GM21528 (cell line): ENCODE measurements around the gene SORCS2.

Experiments used
- ATAC-seq: cut with Tn5 transposase; IDR thresholded peaks from one replicate; pipeline ENCODE4 v1.9.1; 2021; ENCODE audit warnings: mild to moderate bottlenecking, moderate library complexity; ENCODE audit not compliant: unreplicated experiment, low FRiP score

Gene SORCS2

GRCh38 chr4:7631288-7632014 lies 439.1 kb downstream of the SORCS2 start:
- ATAC-seq: no peak

- ATAC-seq: no peak
These were observed 440.0 kb downstream of the SORCS2 start for GRCh38 chr4:7632341-7632740.

GRCh38 chr4:7632971-7633370 lies 440.6 kb downstream of the SORCS2 start:
- ATAC-seq: no peak

GRCh38 chr4:7634661-7635251 lies 442.4 kb downstream of the SORCS2 start:
- no peak for ATAC-seq

GRCh38 chr4:7635445-7636239 lies 443.3 kb downstream of the SORCS2 start:
- no peak for ATAC-seq

GRCh38 chr4:7636240-7636508 lies 443.8 kb downstream of the SORCS2 start:
- no peak for ATAC-seq

GRCh38 chr4:7637139-7637538 lies 444.8 kb downstream of the SORCS2 start:
- ATAC-seq: no peak

- ATAC-seq: no peak
These were observed 445.6 kb downstream of the SORCS2 start for GRCh38 chr4:7637971-7638370.

GRCh38 chr4:7638489-7638888 lies 446.2 kb downstream of the SORCS2 start:
- no peak for ATAC-seq

- no peak for ATAC-seq
These were observed 446.8 kb downstream of the SORCS2 start for GRCh38 chr4:7638984-7639789.

GRCh38 chr4:7640136-7640535 lies 447.8 kb downstream of the SORCS2 start:
- ATAC-seq: no peak

GRCh38 chr4:7641712-7642111 lies 449.4 kb downstream of the SORCS2 start:
- ATAC-seq: no peak

- no peak for ATAC-seq
These were observed 450.6 kb downstream of the SORCS2 start for GRCh38 chr4:7642741-7643458.

- no peak for ATAC-seq
These were observed 452.8 kb downstream of the SORCS2 start for GRCh38 chr4:7645158-7645557.

- no peak for ATAC-seq
These were observed 453.6 kb downstream of the SORCS2 start for GRCh38 chr4:7645956-7646355.

GRCh38 chr4:7646384-7647061 lies 454.2 kb downstream of the SORCS2 start:
- no peak for ATAC-seq

GRCh38 chr4:7647186-7647585 lies 454.8 kb downstream of the SORCS2 start:
- no peak for ATAC-seq

- ATAC-seq: no peak
These were observed 455.5 kb downstream of the SORCS2 start for GRCh38 chr4:7647600-7648543.
